GM21381 (cell line): ENCODE data around the gene SUSD4.
"Not testable (repeated sequence)": the region's sequence is repeated elsewhere in the genome, so short reads cannot be mapped to it uniquely, and the experiment has no call there.

ENCODE experiments used
- ATAC-seq: cut with Tn5 transposase; IDR thresholded peaks from one replicate; pipeline ENCODE4 v1.9.1; 2021; ENCODE audit warnings: mild to moderate bottlenecking, moderate library complexity; ENCODE audit not compliant: unreplicated experiment

SUSD4 gene, protein sequence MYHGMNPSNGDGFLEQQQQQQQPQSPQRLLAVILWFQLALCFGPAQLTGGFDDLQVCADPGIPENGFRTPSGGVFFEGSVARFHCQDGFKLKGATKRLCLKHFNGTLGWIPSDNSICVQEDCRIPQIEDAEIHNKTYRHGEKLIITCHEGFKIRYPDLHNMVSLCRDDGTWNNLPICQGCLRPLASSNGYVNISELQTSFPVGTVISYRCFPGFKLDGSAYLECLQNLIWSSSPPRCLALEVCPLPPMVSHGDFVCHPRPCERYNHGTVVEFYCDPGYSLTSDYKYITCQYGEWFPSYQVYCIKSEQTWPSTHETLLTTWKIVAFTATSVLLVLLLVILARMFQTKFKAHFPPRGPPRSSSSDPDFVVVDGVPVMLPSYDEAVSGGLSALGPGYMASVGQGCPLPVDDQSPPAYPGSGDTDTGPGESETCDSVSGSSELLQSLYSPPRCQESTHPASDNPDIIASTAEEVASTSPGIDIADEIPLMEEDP

DNA sequence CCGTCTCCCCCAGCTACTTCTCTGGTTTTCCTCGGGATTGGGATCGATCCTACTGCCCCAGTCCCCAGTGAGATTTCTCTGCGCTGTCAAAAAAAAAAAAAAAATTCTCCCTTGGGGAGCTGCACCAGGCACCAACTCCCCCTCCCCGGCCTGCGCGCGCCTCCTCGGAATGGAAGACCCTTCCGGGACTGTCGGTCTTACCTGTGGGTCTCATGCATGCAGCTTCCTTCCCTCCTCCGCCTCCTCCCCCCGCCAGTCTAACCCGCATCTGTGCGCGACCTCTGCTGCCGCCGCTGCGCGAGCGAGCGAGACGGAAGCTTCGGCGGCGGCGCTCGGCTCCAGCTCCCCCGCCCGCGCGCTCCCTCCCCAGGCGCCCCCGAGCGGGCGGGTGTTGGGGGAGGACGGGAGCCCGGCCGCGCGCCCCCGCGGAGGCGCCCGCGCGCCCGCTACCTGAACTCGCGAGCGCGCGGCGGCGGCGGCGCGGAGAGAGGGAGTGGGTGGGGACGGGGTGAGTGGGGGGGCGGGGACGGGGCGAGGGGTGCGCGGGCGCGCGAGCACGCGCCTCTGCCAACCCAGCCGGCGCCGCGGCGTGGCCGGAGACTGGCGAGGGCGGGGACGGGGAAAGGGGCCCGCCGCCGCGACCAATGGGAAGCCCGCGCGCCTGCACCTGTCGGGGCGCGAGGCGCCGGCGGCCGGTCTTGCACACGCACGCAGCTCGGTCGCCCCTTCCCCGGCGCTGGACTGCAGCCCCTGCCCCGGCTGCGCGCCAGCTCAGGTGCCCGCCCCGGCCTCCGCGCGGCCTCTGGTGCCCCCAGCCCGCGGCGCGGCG, at the start of gene SUSD4:
Gene SUSD4 (minus strand): TSS at position 321 of the 829 bp plus-strand sequence. CDS start 751 bp downstream, outside the sequence.
- ATAC-seq: peak; percentile 67

DNA sequence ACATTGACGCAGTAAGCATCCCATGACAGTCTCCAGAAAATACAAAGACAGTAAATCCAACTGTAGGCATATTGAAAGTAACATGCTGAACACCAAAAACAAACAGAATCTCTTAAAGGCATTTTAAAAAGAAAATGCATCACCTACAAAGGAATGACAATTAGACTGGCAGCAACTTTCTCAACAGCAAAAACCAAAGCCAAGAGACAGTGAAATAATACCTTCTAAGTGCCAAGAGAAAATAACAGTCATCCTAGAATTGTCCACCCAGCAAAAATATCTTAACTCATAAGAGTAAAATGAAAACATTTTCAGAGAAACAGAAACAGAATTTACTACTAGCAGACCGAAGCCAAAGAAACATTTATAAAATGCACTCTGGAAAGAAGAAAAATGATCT, 49.2 kb upstream of the SUSD4 start:
- no peak for ATAC-seq

DNA sequence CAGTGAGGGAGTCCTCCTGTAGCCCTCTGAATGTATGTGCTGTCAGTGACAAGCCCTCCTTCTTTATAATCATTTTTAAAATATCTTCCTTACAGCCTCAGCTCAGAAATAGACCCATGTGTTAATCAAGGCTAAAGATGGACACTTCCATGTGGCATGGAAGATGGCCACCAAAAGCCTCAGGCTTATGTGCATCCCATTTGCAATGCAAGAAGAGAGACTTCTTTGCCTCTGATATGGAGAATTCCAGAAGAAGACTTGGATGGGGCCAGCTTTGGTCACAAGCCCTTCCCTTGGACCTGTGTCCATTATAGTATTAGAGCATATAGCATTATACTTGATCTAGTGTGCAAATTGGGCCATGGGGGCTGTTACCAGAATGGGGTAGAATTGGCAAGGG, 47.7 kb upstream of the SUSD4 start:
- ATAC-seq: no peak

DNA sequence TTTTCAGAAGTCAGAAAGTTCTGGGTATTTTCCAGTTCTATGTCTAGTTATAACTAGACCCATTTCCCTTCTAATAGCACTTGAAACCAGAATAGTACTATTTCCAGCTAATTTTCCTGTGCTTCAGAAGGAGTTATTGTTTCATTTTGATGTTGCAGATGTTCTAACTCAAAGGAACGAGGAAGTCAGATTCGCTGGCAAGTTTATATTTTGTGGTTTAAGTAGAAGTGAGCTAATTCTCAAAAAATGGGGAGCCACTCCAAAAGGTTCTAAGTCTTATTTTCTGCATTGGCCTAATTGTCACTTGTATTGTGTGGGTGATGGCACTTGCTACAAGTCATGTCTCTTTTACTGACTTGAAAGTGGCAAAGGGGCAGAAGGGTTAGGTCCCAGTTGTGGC, 47.3 kb upstream of the SUSD4 start:
- no peak for ATAC-seq

DNA sequence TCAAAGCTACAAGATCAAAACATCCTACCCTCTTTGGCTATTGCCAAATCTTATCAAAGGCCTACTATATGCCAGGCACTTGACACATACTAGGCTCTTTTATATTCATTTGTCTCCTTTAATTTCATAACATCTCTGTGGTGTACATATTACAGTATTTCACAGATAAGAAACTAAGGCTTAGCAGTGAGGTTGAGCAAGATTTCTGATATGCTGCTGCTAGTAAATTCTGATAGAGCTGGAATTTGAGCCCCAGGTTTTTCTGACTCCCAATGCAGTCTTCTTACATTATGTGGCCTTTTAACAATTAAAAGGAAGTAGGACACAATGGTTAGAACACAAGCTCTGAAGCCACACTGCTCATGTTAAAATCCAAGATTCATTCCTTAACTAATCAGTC, 46.1 kb upstream of the SUSD4 start:
- ATAC-seq: no peak

DNA sequence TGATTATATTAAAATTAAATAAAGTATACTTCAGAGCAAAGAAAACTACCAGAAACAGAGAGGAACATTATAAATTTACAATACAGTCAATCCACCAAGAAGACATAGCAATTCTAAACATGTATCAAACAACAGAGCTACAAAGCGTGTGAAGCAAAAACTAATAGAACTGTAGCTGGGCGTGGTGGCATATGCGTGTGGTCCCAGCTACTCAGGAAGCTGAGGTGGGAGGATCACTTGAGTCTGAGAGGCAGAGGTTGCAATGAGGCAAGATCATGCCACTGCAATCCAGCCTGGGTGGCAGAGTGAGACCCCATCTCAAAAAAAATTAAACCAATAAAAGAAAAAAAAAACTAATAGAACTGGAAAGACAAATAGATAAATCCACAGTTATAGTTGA, 41.5 kb upstream of the SUSD4 start:
- ATAC-seq: no peak

DNA sequence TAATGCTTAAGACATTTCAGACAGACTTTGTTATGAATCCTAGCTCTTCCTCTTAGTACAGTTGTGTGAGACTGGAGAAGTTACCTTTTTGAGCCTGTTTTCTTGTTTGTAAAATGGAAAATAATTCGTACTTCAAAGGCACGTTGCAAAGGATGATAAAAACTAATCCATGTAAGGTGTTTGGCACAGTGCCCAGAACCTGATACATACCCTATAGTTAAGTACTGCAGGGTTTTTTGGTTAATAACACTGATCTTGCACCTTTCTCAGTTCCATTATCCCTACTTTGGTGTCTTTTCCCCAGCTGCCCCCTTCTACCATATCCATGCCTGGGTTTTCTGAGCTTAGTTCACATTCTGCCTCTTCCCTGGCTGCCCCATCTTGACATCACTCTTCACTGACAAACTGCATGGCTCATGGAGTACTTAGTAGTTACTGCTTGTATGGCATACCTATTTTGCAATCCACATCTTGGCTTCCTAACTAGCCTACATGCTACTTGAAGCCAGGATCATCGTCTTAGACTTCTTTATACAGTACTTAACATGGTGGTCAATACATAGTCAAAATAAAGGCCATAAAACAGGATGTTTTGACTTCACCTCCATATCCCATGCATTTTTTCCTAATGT, 39.3 kb upstream of the SUSD4 start:
- no peak for ATAC-seq

DNA sequence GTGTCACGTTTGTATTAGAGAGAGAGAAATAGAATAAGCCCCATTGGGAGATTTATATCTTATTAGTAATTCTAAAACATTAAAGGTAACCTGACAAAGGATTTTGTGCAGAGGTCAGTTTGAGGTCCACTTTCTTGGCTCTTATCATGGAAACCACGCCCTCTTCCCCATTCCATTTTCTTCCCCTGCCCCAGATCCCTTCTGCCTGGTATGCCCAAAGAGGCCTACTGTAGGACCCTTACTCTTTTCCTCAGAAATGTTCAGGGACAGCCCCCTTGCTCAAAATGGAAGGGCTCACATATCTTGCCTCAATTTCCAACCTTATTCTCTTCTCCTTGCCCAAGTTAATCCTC, 38.8 kb upstream of the SUSD4 start:
- no peak for ATAC-seq

DNA sequence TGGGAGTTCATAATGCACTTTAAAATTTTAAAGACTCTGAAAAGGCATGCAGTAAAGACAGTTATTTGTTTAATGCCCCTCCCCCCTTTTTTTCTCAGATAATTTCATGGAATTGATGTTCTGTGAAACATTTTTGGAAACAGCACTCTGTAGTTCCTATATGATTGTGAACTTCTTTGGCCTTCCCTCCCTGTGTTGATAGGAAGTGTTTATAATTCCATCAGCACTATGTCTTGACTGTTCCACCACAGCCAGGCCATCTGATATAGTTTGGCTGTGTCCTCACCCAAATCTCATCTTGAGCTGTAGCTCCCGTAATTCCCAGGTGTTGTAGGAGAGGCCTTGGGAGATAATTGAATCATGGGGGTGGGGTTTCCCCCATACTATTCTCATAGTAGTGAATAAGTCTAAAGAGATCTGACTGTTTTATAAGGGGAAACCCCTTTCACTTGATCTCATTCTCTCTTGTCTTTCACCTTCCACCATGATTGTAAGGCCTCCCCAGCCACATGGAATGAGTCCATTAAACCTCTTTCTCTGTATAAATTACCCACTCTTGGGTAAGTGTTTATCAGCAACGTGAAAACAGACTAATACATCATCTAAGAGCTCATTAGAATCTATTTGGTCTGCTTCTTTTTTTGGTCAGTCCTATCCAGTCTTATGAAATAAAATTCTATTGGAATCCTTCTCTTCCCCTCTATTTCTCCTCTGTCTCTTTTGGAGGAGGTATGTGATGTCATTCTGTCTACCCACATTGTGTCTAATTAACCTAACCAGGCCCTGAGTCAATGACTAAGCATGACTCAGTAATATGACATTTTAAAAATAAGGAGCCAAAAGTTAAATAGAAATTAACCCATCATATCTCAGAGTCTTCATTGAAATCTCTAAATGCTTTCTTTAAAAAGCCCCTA, 38.2 kb upstream of the SUSD4 start:
- no peak for ATAC-seq

DNA sequence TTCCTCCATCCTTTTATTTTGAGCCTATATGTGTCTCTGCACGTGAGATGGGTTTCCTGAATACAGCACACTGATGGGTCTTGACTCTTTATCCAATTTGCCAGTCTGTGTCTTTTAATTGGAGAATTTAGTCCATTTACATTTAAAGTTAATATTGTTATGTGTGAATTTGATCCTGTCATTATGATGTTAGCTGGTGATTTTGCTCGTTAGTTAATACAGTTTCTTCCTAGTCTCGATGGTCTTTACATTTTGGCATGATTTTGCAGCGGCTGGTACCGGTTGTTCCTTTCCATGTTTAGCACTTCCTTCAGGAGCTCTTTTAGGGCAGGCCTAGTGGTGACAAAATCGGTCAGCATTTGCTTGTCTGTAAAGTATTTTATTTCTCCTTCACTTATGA, 35.4 kb upstream of the SUSD4 start:
- not testable (repeated sequence) for ATAC-seq

DNA sequence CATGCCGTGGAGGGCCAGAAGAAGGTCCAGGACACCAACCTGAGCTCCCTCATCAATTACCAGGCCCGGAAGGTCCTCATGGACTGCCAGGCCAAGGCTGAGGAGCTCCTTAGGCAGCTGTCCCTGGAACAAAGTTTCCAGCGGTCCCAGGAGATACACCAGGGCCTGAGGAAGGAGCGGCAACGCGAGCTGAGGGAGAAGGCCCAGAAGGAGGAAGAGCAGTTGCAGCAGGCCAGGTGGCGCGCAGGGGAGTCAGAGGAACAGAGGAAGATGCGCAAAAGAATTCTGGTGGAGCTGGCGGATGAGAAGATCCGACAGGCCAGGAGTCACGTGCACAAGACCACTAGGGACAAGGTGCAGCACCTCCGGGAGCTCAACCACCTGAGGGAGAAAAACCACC, 30.7 kb upstream of the SUSD4 start:
- ATAC-seq: no peak

DNA sequence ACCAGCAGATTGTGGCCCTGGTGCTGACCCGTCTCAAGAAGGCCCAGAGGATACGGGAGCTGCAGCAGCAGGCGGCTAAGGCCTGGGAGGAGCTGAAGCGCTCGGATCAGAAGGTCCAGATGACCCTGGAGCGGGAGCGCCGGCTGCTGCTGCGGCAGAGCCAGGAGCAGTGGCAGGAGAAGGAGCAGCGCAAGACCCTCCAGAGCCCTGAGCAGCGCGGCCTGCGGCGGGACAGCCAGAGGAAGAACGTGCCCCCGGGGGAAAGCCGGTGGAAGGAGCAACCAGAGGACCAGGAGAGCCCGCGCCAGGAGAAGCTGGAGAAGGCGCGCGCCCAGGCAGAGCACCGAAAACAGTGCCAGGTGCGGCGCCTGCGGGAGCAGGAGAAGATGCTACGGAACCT, 30.3 kb upstream of the SUSD4 start:
- ATAC-seq: no peak

DNA sequence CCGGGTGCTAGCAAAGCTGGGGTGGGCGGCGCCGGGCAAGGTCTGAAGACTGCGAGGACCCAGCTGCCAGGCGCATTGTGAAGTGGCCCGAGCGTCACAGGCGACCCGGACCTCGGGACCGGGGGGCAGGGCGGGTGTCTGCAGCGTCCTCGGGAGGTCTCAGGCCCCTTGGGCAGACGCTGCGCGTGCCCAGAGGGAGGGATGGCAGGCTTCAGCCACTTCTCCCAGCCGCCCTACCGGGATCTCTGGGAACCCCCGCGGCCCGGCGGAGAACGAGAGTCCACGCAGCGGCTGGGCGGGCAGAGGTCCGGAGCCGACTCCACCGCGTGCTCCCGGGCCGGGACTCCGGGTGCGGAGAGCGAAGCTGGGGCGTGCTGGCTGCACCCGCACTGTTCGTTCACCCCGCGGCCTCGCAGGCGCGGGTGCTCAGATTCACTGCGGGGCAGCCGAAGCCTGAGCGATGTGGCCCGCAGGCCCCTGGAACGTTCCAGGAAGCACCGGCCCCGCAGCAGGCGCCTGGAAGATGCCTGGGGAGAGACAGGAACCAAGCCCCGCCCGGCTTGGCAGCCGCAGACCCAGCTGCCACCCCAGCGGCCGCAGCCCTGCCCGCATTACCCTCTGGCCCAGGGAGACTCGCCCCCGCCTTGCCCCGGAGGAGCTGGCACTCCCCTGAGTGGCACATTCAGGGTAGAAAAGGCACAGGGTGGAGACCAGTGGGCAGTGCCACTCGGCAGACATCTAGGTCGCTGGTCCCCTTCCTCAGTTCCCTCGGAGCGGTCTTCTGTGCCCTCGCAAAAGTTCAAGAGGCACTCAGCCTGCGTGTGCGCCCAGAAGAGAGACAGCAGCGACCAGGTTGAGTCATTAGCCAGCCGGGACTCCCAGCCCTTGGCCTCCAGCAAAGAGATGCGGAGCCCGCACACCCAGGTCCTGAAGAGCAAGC, 29.6 kb upstream of the SUSD4 start, which contains the start of gene CCDC185:
Gene CCDC185 (plus strand): TSS at position 141 of the 940 bp plus-strand sequence. CDS start 61 bp downstream, at position 202.
- no peak for ATAC-seq

DNA sequence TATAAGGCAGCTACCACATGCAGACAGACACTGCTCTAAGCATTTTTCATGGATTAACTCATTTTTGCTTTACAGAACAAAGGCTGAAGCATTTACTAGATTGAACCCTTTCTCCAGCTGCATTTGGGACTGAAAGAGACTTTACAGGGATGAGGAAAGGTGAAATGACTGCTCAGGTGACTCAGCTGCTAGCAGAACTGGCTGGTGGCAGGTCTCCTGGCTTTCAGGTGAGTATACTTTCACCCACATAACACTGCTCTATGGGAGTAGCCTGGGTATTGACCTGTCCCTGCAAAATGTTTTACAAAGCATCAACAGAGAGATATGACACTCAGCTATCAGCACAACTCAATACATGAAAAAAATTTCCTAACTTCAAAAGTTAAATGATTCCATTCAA, 26.6 kb upstream of the SUSD4 start:
- no peak for ATAC-seq

DNA sequence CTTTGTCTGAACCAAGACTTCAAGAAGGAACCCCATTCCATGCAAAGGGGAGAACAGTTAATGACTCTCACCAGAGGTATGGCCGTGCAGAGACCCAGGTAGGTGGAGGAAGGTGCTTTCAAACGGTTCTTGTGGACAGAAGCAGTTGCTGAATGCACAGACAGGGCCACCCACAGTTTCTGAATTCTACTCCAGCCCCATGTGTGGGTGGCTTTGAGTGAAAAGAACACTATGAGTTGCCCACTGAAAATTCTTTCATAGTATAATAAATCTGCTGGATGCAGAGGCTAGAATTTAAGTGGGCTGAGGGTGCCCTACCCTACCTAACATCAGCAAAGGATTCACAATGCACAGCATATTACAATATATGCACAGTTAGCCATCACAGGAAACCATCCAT, 22.0 kb upstream of the SUSD4 start:
- ATAC-seq: no peak

DNA sequence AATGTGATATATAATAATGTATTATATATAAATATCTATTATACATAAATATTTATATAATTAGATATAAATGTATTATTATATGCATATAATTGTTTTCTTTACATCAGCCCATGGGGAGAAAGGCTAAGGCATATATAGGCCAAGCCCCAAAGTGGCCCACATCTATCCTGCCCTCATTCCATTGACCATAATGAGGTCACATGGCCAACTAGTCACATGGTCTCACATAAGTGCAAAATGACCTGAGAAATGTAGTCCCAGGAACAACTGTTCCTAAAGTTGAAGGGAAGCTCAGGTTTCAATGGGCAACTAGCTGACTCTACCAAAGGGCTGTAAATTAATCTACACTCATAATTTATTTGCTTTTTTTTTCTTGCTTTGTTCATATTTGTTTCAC, 14.8 kb upstream of the SUSD4 start:
- no peak for ATAC-seq

DNA sequence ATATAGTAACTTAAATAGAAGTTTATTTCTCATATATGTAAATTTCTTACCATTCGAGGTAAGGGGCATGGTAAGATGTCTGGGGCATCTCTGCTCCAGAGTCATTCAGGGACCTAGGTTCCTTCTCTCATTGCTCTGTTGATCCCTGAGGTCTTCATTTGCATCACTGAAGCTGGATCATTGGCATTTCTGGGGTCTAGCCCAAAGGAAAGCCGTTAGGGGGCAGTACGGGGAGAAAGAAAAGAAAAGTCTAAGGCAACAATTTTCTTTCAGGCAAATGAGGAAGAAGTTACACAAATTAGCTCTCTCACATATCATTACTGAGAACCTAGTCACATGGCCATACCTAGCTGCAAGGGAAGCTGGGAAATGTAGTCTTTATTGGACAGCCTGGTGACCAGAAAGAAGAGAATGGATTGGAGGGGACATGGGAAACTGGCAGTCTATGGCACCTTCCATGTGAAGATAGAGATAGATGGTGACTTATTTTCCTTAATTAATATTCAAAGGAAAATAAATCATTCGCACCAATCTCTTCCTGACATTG, 10.2 kb upstream of the SUSD4 start:
- no peak for ATAC-seq

DNA sequence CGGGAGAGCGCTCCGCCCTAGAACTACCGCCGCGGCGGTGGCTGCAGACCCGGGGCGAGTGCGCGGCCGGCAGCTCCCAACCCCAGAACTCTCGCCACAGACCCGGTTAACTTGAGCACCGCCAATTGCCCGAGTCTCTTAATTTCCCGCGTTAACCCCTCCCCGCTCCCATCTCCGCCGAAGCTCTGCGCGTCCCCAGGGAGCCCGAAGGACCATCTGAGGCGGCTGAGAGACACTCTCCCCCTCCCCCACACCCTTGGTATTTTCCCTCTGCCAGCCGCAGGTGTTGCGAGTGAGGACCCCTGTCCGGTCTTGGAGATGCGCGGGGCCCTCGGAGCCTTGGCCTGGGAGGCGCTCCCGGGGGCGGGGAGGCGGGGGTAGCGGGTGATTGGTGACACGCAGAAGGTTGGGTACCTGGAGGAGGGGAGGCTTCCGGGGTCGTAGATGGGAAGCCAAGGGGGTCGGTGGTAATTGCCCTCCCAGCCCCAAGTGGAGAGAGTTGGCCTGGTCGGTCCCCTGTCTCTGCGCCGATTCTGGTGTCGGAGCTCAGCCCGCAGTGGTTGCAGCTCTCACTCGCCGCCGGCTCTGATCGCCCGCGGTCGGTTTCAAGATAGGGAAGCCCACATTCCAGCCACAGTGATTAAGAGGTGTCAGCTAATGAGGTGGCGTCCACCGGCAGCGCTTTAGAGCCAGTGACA, 858 bp upstream of the SUSD4 start:
- peak; percentile 13 for ATAC-seq
